Epidermal melanocyte (primary cell): ENCODE results near the gene TREH.
A peak's percentile ranks its signal among the peaks of the same experiment; 100 is the strongest.
"Not testable (repeated sequence)": the region's sequence is repeated elsewhere in the genome, so short reads cannot be mapped to it uniquely, and the experiment has no call there.

Experiments used
- DNase-seq: peaks from one replicate; pipeline ENCODE4 v3.0.0; 2011; ENCODE audit warnings: low spot score; ENCODE audit not compliant: insufficient read length

Gene TREH

DNA sequence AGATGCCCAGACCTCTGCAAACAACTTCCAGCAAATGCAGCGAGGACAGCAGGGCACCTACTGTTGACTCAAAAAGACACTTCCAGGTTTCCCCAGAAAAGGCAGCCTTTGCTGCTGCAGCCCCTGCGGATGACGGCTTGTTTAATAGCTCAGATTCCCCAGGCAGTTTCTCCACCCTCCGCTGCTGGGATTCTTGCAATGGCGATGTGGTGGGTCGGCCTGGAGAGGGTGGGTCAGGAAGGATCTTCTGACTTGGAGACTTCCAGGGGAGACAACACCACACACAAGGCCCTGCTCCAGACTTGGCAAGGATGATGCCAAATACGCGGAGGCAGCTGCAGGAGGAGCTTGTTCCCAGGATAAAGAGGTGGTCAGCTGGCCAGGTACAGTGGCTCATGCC is 17.9 kb upstream of the TREH start:
- DNase-seq: no peak

- DNase-seq: no peak
Measured at GRCh38 chr11:118696673-118697226, 17.3 kb upstream of the TREH start.

GRCh38 chr11:118694771-118695170 is 15.3 kb upstream of the TREH start:
- no peak for DNase-seq

DNA sequence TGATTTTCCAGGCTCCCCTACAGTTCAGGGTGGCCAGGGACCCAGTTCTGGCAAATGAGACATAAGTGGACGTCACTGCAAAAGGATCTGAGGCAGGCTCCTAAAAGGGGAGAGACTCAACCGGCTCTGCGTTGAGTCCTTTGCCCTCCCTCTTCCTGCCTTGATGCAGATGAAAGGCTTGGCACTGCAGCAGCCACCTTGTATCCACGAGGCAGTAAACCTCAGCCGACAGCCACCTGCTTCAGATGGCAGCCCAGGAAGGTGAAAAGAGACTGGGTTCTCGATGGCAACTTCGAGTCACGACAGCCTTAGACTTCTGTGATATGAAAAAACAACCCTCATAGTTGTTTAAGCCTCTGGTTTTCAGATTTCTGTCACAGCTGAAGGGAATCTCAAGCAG is 14.7 kb upstream of the TREH start:
- DNase-seq: no peak

DNA sequence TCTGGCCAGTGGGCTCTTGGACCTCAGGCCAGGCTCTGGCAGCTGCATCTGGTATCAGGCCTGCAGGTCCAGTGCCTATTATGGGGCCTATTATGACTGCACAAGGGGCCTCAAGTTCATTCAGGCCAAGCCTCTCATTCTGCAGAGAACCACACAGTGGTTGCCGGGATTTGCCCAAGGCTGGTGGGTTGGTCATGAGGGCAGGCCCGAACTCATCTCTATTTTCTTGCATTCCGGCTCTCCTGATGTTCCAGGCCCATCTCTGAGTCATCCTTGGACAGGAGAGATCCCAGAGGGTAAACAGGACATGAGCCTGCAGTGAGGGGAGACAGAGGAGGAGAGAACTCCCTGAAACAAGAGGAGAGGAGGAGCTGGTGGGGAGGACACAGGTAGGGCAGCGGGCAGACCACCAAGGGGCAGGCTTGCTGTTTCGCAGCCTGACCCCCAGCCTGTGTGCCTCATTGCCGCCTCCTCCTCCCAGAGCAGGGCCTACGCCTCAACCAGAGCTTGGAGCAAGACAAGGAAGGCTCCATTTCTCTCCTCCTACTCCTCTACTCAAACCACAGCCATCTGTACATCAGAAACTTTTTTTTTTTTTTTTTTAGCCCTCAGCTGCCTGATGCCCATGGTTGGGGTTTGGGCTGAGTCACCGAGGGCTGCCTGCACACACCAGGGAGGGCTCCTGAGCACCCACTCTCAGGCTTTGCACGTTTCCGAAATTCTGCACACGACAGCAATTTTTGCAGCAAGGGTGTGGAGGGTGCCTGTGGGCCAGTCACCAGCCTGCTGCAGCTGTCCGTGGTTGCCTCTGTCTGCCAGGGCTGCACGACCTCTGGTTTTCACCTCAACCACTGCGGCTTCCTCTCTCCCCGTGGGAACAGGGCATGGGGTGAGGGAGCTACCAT is 12.7 kb upstream of the TREH start:
- DNase-seq: no peak

GRCh38 chr11:118690553-118691304 is 11.3 kb upstream of the TREH start:
- DNase-seq: no peak

DNA sequence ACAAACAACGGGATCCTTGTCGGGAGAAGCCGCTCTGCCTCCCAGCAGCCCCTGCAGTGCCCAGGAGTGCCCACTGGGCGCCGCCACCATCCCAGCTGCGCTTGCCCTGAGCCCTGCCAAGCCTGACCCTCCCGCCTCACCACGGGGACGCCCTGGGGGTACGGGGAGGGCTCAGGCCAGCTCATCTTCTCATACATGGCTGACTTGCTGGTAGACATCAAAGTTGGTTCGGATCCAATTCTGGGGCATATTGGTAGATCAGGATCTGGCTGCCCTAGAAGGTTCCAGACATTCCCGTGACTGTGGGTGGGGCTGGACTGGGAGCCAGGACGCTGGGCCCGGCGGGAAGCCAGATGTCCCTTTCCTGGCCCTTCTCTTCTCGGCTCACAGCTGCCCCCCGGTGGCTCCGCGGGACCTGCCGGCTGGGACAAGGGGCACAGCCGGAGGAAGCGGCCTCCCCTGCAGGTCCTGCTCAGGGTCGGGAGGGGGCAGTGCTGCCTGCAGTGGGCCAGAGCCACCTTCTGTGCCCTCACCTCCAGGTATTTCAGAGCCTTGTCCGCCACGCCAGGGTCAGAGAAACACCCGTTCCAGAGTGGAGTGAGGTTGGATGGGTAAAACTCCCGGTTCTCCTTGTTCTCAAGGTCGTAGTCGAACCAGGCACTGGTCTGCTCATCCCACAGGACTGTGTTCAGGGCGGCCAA is 10.6 kb upstream of the TREH start:
- DNase-seq: peak; percentile 77

GRCh38 chr11:118689503-118689851 is 10.0 kb upstream of the TREH start:
- DNase-seq: no peak

- DNase-seq: no peak
Measured at GRCh38 chr11:118688851-118689502, 9.5 kb upstream of the TREH start.

DNA sequence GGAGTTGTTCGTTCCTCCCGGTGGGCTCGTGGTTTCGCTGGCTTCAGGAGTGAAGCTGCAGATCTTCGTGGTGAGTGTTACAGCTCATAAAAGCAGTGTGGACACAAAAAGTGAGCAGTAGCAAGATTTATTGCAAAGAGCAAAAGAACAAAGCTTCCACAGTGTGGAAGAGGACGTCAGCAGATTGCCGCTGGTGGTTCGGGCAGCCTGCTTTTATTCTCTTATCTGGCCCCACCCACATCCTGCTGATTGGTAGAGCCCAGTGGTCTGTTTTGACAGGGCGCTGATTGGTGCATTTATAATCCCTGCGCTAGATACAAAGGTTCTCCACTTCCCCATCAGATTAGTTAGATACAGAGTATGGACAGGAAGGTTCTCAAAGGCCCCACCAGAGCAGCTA is 8.9 kb upstream of the TREH start:
- DNase-seq: not testable (repeated sequence)

DNA sequence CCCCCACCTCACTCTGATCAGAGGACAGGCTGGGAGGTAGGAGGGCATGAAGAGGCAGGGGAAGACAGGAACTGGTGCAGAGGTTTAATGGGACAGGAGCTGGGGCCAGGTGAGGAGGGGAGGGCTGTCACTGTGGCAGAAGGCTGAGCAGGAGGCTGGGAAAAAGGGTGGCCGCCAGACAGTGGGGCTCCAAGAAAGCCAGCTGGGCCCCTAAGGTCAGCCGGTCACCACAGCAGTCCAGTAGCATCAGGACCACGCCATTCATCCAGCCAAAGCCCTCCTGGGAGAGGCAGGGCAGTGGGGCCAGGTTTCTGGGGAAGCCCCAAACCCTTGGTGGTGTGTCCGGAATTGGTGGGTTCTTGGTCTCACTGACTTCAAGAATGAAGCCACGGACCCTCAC is 8.5 kb upstream of the TREH start:
- no peak for DNase-seq

DNA sequence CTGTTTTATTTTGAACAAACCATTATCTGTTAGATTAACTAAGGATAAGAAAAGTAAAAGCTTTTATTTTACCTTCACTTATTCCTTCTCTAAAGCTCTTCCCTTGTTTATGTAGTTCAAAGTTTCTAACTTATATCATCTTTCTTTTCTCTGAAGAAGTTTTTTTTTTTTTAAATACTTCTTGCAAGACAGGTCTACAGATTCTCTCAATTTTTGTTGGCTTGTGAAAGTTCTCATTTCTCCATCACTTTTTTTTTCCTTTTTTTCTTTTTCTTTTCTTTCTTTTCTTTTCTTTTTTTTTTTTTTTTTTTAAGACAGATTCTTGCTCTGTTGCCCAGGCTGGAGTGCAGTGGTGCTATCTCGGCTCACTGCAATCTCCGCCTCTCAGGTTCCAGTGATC is 4.7 kb upstream of the TREH start:
- no peak for DNase-seq

GRCh38 chr11:118682939-118683338 is 3.5 kb upstream of the TREH start:
- not testable (repeated sequence) for DNase-seq

- no peak for DNase-seq
Measured at GRCh38 chr11:118682372-118682771, 2.9 kb upstream of the TREH start.

- DNase-seq: not testable (repeated sequence)
Measured at GRCh38 chr11:118678908-118679307, 542 bp downstream of the TREH start.

DNA sequence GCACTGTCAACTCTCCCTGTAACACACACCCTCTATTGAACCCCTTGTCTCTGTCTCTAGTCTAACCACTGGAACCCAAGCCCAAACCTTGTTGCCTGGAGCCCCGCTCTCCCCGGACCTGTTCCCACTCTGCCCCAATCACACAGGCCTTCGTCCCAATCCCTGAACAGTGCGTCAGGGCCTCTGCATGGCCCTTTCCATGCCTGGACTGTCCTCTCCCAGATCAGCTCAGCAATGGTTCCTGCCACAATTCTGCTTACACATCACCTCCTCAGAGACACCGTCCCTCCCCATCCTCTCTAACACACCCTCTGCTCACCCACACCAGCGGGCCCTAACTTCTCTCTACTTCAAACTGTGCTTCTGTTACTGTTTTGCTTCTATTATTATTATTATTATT is 1.5 kb downstream of the TREH start:
- DNase-seq: no peak

DNA sequence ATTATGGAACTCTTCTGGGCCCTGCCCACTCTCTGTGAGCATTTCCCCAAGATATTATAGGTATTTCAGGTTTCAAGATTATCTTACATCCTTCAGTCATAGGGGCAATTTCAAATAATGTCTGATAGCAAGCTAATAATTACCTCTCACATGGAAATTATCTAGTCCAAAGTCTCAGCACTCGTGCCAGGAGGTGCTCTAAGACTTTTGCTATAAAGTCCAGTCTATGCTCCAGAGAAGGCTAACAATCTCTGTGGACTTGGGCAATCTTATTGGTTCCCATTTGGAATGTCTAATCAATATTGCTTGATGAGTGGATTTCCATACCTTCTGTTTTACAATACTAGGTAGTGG is 5.4 kb downstream of the TREH start:
- DNase-seq: no peak

GRCh38 chr11:118673361-118674081 is 5.9 kb downstream of the TREH start:
- DNase-seq: no peak

DNA sequence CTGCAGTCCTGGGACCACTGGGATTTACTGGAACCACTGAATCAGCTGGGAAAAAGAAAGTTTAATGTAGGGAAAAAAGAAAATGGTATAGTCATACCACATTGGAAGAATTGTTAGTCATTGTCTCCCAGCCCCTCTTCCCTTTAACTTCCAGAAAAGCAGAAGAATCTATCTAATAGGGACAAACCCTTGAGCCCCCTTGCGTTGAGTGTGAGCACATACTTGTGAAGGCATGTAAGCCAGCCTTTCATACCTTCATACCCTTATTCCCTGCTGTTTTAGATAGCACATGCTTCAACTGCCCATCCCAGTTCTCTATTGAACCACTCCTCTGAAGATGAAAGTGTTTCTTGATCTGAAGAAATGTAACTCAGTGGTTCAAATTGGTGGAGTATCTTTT is 6.6 kb downstream of the TREH start:
- no peak for DNase-seq

- no peak for DNase-seq
Measured at GRCh38 chr11:118671254-118671653, 8.2 kb downstream of the TREH start.

GRCh38 chr11:118670063-118670462 is 9.4 kb downstream of the TREH start:
- no peak for DNase-seq
